CMK (cell line): ENCODE measurements around the gene FEZ2.

ENCODE experiments used
- DNase-seq: peaks from one replicate; pipeline ENCODE4 v3.0.0-alpha.2; 2010; ENCODE audit warnings: low read depth

Gene FEZ2

DNA sequence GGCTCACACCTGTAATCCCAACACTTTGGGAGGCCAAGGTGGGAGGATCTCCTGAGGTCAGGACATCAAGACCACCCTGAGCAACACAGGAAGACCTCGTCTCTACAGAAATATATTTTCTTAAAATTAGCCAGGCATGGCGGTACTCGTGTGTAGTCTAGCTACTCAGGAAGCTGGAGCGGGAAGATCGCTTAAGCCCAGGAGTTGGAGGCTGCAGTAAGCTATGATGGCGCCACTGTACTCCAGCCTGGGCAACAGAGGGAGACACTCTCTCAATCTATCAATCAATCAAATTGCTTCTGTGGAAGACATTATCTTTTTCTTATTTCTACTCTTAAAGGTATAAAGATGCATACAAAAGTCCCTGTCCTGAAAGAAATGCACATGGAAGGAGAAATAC lies 11.3 kb downstream of the FEZ2 start:
- no peak for DNase-seq

DNA sequence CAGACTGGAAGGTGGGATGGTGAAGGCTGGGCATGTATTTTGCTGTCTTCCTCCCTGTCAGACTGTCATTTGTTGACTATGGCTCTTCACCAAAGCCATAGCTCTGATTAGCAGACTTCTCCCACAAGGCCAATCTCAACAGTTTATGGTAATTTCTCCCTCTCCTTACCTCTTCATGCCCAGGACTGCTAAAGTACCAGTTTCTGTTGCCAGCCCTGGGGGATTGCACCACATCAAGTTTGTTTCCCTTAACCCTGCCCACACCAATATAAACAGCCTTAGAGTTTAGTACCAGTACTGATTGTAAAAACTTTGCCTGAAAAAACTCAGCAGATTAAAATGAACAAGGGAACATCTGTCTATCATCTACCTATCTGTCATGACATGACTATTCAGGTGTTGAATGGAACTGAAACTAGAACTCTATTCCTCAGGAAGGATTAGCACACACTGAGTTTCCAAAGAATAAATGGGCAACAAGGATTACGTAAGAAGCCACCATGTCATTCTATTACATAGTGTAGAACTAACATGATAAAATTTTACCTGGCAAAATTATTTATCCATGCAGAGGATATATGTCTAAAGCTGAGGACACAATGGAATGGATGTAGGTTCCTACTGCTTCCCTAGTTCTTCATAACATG lies 13.7 kb downstream of the FEZ2 start:
- no peak for DNase-seq

DNA sequence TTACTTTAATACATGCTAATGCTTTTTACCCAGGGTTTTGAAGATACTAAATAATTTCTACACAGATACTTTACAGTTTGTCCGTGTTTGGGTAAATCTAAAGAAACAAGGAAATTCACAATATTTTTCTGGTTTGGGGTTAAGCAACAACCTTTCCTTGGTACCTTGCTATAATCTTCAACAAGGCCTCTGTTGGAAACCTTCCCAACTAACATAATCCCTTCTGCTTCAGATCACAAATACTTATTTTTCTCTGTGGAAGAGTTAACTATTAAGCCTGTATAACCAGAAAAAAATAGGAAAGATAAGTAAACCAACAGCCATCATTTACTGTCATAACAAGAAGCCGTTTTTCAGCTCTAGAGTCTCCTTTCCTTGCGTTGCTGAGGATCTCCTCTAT lies 15.0 kb downstream of the FEZ2 start:
- DNase-seq = no peak

DNA sequence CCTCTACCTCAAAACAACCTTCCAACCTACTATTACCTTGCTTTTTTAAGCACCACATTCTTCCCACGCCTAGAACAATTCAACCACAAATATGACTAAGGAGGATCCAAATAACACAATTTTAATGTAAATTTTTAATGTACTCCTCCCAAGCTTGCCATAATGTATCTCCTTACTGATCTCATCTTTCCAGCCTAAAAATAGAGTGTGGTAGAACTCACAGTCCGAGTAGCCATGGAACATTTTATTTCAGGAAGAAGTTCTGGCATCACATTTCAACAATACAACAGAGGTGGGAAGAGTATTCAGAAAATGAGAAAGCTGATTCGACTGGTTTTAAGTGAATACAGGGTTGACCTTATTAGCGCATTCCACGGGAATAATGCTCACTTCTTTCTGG lies 15.4 kb downstream of the FEZ2 start:
- no peak for DNase-seq

DNA sequence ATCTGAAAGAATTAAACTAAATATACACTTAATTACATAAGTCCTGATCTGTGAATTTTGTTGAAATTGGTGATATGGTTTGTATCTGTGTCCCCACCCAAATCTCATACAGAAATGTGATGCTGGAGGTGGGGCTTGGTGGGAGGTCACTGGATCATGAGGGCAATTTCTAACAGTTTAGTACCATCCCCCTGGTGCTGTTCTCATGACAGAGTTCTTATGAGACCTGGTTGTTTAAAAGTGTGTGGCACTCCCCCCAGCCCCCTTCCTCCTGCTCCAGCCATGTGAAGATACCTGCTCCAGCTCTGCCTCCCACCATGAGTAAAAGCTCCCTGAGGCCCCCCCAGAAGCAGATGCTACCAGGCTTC lies 18.7 kb downstream of the FEZ2 start:
- no peak for DNase-seq

DNA sequence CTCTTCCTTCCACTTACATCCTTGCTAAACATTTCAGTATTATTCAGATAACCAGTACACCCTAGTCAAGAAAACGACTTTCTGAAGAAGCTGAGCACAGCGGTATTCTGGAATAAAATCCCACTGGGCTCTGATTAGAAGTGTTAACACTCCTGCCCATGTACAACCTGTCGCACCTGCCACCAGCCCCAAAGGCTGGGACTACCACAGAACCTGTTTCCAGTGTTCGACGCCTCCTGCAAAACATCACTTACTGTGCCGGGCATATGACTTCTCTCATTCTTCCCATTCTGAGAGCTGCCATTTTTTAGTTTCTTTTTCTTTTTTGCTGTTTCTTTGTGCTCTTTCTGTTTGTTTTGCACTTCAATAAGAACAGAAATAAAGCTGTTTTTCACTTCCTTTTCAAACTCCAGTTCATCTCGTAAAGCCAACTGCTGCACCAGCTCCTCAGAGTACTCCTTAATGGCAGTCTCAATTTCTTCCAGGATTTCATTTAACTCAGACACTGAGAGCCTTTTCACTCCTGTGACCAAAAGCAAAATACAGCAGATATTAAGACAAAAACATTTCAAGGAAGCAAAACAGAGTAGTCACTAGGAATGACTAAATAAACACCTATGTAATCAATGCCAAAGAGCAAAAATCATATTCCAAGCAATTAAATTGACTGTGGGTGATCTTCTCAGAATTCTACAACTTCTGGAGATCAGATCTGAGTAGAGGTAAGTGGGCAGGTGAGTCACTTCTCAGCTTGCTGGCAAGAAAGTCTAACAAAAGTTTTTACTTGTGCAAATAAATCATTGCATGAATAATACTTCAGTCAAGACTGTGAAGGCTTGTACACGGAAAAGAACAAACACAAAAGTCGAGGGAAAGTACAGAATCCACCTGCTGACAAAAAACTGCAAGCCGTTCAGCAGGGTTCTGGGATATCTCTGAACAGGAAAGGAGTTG lies 19.3 kb downstream of the FEZ2 start:
- DNase-seq = no peak

DNA sequence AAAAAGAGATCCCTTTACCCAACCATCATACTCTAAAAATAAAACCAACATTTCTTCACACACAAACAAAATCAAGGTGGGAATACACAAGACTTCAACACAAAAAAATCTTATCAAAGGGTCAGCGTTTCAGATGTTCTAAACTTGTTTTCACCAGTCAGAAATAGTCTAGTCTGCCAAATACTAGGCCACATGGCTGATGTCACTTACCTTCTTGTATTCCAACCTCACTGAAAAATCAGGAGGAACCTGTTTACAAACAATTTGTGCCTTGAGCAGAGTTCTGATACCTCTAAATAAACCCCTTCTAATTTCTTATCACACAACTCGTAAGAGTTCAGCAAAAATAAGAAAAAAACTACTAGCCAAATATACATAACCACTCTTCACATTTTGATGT lies 20.1 kb downstream of the FEZ2 start:
- no peak for DNase-seq

DNA sequence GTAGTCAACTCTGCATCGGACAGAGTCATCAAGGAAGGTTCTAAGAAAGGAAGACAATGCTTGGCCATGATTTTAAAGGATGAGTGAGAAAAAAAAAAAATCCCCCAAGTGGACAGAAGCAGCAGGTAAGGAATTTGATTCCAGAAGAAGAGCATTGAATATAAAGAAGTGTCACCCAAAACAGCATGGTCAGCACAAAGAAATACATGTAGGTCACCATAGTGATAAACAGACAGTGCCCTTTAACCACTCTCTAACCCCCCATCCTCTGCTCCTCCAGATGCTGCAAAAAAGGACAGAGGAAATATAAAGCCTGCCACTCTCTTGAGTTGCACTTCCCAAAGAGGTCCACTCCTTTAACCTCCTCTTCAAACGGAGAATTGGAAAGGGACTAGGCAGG lies 23.4 kb downstream of the FEZ2 start:
- no peak for DNase-seq

DNA sequence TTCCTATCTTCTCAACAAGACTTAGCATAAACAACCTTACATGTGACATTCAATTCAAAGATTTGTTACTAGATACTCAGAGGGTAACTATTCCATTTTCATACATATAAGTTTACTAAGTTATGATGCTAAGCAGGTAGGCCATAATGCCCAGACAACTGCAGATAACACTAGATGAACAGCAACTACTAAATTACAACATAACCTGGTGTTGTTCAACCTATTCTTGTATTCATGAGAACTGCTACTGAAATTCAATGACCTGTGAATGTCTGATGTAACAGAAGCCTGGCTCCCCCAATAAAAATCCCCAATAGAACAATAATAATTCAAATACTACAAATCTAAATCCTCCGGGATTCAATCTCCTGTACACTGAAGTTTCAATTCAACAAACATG lies 24.8 kb downstream of the FEZ2 start:
- DNase-seq = no peak

DNA sequence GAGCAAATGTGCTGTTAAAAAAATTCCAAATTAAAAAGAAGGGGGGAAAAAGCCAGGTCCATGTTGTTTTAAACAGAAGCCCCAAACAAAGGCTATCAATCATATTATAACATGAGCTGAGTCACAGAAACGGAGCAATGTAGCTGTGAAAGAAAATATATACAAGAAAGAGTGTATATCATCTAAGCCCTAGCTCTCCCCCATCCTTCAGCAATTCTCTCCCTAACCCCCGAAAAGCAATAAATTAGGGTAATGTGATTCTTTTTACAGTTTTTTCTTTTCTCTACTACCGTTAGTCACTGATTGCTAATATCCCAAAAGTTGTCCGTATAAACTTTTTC lies 25.3 kb downstream of the FEZ2 start:
- DNase-seq = no peak

DNA sequence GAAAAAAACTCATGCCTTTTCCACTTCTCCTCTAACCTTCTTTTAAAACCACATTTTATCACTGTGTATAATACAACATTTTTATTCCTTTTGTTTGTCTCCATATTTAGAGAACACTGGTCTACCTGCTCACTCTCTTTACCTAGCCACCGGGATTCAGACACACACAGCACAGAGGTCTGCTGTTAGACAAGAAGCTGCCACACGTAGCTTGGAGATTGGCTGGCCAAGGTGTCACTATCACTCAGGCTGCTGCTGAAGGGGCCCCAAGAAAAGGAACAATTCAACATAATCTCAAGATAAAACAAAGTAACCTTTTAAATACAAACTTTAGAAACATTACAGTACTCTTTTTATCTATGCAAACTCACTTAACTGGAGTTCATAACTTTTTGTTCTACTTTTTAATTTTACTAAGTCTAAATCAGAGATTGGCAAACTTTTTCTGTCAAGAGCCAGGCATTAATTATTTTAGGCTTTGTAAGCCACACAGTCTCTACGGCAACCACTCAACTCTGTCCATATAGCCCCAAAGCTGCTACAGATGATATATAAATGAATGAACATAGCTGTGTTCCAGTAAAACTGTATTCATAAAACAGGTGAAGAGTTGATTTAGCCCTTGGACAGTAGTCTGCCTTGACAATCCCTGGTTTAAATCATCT lies 25.8 kb downstream of the FEZ2 start:
- no peak for DNase-seq

DNA sequence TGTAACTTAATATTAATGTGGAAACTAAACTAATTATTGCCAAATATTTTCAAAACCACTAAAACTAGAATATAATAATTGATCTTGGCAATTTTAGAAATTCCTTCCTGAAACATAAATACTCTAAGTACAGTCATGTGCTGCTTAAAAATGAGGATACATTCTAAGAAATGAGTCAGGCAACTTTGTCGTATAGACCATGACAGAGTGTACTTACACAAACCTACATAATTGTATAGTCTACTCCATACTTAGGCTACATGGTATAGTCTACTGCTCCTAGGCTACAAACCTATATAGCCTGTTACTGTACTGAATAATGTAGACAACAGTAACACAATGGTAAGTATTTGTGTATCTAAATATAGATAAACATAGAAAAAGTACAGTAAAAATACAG lies 27.6 kb downstream of the FEZ2 start:
- DNase-seq = no peak

DNA sequence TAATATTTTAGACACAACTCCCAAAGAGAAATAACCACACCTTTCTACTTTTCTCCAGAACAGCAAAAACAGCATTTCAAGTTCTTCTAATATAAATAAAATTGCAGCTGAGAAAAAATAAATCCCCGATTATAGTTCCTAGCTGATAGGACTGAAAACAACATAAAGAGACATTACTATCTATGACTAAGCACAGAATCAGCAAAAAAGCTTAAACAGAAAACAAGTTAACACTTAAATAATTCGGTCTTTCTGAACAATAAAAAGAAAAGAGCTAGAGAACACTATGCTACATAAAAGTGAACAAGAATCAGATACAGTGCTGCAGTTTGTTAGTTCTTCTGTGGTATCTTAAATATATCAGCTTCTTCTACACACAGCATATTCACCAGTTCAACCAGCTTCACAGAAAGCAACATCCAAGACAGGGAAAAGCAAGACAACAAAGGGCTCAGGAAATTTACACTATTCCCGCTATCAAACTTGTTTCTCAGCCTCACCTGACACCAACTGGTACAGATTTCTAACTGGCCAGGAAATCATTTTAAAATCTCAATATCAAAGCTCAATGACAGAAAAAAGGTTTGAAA lies 28.6 kb downstream of the FEZ2 start:
- no peak for DNase-seq

DNA sequence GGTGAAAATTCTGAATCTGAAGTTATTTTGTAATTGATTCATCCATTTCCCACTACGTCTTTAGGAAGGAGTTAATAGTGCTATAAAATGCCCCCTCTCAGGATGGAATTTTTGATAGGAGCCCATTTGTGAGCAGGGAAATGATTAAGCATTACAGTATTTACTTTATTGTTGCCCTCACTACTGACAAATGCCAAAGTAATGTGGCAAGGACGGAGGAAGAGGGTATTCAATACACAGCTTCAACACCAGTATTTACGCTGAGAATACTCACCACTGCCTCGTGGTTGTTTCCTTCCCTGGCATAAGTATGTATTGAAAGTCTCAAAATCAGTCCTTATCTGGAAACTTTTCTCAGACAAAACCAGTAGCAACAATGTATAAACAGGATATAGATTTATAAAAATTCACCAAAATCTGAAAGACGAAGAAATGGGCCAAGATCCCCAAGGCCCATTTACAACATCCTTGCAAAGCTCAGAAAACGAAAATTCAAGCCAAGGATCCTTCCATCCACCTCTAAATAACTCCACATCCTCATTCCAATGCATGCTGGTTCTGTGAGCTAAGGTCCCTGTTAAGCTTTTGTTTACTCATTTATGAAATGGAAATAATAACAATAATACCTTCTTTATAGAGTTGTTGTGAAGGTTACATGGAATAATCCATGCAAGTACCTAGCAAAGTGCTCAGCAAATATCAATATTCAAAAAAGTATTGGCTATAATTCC lies 29.3 kb downstream of the FEZ2 start:
- no peak for DNase-seq

DNA sequence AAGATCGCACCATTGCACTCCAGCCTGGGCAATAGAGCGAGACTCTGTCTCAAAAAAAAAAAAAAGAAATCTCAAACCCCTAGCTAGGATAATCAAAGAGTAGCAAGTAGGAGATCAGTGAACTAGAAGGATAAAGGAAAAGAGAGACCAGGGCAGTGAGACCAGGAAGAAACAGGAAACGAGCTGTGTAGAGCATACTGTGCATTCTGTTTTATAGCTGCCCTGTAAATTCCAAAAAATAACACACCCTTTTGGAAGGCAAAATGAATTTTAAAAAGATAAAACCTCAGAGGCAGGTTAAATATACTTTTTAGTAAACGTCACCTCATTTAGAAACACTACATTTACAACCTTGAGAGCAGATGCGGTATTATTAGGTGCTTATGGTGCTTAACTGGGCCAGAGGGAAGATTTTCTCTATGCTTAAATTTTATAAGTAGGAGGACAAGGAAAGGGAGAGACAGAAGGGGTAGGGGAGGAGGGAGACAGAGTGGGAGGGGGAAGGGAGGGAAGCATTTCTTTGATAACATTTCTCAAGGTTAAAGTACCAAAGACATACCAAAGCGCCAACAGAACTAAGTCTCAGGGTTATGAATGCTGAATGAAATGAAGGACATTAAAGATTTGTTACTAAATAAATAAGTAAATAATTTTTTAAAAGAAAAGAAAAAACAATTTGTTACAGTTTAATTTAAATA lies 30.1 kb downstream of the FEZ2 start:
- DNase-seq = no peak

DNA sequence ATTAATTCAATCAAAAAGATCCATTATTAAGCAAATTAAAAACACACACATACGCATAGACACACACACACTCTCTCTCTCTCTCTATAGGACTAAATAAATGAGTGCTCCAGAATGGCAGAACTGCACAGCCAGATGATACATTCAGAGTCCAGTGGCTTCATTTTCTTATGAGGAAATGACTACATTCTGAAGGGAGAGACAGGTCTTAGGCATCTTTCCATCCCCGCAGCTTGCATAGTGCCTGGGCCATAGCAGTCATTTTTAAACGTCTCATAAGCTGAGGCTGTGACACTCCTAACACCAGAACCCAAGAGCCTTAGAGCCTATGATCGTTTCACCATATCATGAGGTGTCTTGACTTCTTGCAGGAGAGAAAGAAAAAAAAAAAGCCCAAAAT lies 31.1 kb downstream of the FEZ2 start:
- DNase-seq = no peak

DNA sequence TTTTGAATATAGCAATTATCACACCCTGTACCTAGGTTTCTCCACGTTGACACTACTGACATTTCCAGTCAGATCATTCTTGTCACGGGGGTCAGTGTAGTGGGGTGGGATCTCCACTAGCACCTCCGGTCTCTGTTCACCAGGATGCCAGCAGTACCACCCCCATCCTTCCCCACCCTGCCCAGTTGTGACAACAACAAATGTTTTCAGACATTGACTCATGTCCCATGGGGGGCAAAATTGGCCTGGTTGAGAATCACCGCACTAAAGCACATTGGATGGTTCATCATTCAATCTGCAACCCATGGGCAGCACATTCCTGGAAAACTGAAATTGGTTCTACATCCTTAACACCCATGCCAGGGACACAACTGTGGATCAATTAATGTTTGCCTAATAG lies 32.3 kb downstream of the FEZ2 start:
- DNase-seq = no peak

DNA sequence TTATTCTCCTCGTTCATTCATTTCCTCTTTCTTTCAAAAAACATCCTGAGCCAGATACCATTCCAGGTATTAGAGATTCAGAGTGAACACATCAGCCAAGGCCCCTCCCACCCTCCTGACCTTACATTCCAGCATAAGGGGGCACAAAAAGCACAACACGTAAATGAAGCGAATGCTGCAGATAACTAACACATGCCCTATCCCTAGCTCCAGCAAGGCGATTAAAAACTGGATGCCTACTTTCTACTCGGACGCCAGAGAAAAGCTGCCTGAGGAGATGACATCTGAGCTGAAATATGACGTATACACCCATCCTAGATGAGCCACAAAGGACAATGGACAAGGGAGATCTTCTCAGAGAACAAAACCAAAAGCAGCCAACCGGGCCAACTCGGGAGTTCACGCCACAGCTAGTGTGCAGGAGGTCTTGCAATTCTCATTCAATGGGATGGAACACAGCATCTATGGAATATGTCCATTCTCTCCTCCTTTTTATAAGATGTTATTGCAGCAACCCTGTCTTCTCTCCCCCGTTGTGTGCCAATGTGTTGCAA lies 33.5 kb downstream of the FEZ2 start:
- DNase-seq = no peak

DNA sequence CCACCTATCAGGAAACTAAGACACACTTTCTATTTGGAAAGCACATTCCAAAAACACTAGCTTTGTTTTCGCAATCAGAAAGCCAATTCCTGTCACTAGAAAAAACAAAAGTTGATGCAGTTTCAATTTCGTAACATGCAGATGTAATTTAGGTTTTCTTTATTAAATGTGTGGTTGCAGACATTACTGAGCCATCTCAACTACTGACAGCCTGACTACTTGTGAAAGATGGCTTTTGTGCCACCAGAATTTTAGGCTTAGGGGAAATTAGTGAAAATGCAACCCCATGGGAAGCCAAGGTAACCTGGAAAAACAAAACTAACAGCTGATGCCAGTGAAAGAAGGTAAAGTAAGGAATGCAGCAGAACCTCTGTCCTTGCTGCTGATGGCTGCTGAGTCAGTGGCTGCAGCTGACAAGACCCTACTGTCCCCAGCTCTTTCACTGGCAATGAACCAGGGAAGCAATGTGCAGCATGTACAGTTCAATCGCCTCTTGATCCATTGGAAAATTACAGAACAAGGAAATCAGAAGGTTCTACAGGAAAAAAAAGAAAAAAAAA lies 34.9 kb downstream of the FEZ2 start:
- DNase-seq = no peak

DNA sequence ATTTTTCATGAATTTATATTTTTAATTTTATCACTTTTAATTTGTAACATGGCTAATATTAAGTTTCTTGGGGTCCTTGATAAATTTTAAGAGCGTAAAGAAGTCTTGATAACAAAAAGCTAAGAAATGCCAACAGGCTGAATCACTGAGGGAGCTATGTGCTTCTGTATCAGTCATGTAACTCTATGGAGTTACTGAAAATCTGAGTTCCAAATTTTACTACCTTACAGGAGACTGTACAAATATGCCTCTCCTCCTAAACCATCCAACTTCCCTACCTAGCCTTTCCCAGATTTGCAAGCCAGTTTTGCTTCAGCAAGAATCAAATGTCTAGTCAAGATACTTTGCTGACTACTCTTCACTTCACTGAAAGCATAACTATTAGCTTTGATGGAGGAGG lies 35.7 kb downstream of the FEZ2 start:
- DNase-seq = no peak
